Measurements from ENCODE around the gene MORF4L2. TPM values are rescaled to one million over a fixed set of nuclear protein-coding genes. Genes with fewer than 3 reads are reported as not detected.

The MORF4L2 gene
- total RNA-seq, 2 experiments from 2014 or later, result 201 to 212 TPM

DNA sequence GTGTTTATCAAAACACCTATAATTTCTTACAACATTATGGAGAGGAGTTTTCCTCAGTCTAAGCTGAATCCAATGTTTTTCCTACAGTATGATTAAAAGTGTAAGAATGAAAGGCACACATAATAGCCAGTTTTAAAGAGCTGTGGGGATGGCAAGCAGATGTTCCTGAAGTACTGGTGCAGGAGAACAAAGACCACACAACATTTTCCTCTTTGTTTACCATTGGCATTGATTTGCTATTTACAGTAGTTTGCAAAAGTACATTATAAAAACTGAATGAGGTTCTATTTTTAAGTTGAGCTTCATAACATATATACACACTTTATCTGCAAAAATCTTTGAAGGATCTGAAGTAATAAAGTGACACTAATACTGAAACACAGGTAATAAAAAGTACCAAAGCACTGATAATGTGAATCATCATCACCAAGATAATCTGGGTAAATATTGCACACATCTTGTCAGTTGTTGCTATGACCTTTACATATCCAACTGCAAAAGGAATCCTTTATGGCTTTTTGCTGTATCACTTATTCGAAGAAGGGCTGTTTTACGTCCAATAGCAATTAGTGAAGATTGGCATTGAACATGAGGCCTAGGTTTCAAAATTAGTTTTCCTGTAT lies 35.2 kb downstream of the MORF4L2 start:
- CTCF ChIA-PET, result no interaction called here
- H3K36me3 ChIP-seq (ENCODE audit: insufficient read depth, low read length), result no peaks in the 10 kb centered on the region
- H3K4me1 ChIP-seq (ENCODE audit: insufficient read depth, low read length), result no peaks in the 10 kb centered on the region
- no peaks in the 10 kb centered on the region for H3K27me3 ChIP-seq (ENCODE audit: control insufficient read depth in 1 of 2, insufficient read depth in 2 of 2, low read length in 2 of 2)
- no peak for TF ChIP-seq CTCF (IDR thresholded peaks at IDR 0.05)
- Mint-ChIP-seq H3K36me3 (ENCODE audit: low read depth) (no peaks in the 10 kb centered on the region), H3K4me3 (no peak overlapping the region), H3K27ac (no peak overlapping the region), H3K9me3 (no peaks in the 10 kb centered on the region), H3K4me1 (ENCODE audit: low read depth) (peaks cover 3% of the 10 kb centered on the region), H3K27me3 (no peaks in the 10 kb centered on the region)
- intact Hi-C loops (cut with DNase I, micrococcal nuclease), result no loop called here
- no peak for DNase-seq
- POLR2A ChIA-PET, result no interaction called here
- H3K27ac ChIP-seq (ENCODE audit: low read depth in 1 of 2, low read length in 2 of 2), result no peak overlapping the region
- no peaks in the 10 kb centered on the region for H3K9me3 ChIP-seq (ENCODE audit: control insufficient read depth in 1 of 2, insufficient read depth in 1 of 2, low read length in 2 of 2)
- H3K4me3 ChIP-seq (ENCODE audit: low read length), result no peak overlapping the region
- ATAC-seq (ENCODE audit: poor library complexity), result no peak

GRCh38 chrX:103647630-103648029 lies 38.9 kb downstream of the MORF4L2 start:
- POLR2A ChIA-PET, result no interaction called here
- intact Hi-C loops (cut with DNase I, micrococcal nuclease), result no loop called here
- DNase-seq (no peak), ATAC-seq (ENCODE audit: poor library complexity) (no peak)
- Mint-ChIP-seq H3K27ac (no peak overlapping the region), H3K4me3 (no peak overlapping the region), H3K9me3 (no peaks in the 10 kb centered on the region), H3K27me3 (no peaks in the 10 kb centered on the region), H3K36me3 (ENCODE audit: low read depth) (no peaks in the 10 kb centered on the region), H3K4me1 (ENCODE audit: low read depth) (no peaks in the 10 kb centered on the region)
- Histone ChIP-seq H3K4me1 (ENCODE audit: insufficient read depth, low read length) (no peaks in the 10 kb centered on the region), H3K27ac (ENCODE audit: low read depth in 1 of 2, low read length in 2 of 2) (no peak overlapping the region), H3K27me3 (ENCODE audit: control insufficient read depth in 1 of 2, insufficient read depth in 2 of 2, low read length in 2 of 2) (peaks cover 0 to 6% of the 10 kb centered on the region in 2 experiments), H3K4me3 (ENCODE audit: low read length) (no peak overlapping the region), H3K36me3 (ENCODE audit: insufficient read depth, low read length) (no peaks in the 10 kb centered on the region), H3K9me3 (ENCODE audit: control insufficient read depth in 1 of 2, insufficient read depth in 1 of 2, low read length in 2 of 2) (no peaks in the 10 kb centered on the region)
- CTCF ChIA-PET, result no interaction called here
- TF ChIP-seq CTCF (IDR thresholded peaks at IDR 0.05), result no peak

DNA sequence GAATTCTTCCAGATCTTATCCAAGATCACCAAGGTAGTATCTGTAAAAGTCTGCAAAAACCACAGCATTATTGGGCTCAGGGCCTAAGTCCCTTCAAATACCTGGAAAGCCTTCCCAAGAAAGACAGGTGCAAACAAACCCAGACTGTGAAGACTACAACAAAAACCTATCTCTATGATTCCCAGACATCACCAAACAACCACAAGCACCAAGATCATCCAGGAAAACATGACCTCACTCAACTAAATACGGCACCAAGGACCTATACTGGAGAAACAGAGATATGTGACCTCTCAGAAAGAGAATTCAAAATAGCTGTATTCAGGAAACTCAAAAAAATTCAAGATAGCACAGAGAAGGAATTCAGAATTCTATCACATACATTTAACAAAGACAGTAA lies 42.4 kb downstream of the MORF4L2 start:
- no peaks in the 10 kb centered on the region for H3K36me3 ChIP-seq (ENCODE audit: insufficient read depth, low read length)
- no peak for TF ChIP-seq CTCF (IDR thresholded peaks at IDR 0.05)
- CTCF ChIA-PET, result interaction anchor here (0.6 kb wide), 1 partner anchor 24 kb away, joined by 7 read pairs; no protein-coding TSS in a partner anchor

More for the DNA sequence above, 42.4 kb downstream of the MORF4L2 start:
- POLR2A ChIA-PET, result no interaction called here
- Mint-ChIP-seq H3K27ac (no peak overlapping the region), H3K27me3 (peaks cover 4% of the 10 kb centered on the region), H3K4me1 (ENCODE audit: low read depth) (no peaks in the 10 kb centered on the region), H3K36me3 (ENCODE audit: low read depth) (no peaks in the 10 kb centered on the region), H3K4me3 (no peak overlapping the region), H3K9me3 (no peaks in the 10 kb centered on the region)
- no peak for ATAC-seq (ENCODE audit: poor library complexity)
- Histone ChIP-seq H3K27ac (ENCODE audit: low read depth in 1 of 2, low read length in 2 of 2) (no peak overlapping the region), H3K4me1 (ENCODE audit: insufficient read depth, low read length) (no peaks in the 10 kb centered on the region), H3K9me3 (ENCODE audit: control insufficient read depth in 1 of 2, insufficient read depth in 1 of 2, low read length in 2 of 2) (no peaks in the 10 kb centered on the region), H3K27me3 (ENCODE audit: control insufficient read depth in 1 of 2, insufficient read depth in 2 of 2, low read length in 2 of 2) (peaks cover 0 to 6% of the 10 kb centered on the region in 2 experiments), H3K4me3 (ENCODE audit: low read length) (no peak overlapping the region)
- intact Hi-C loops (cut with DNase I, micrococcal nuclease), result no loop called here
- DNase-seq, result no peak

Data from CD4-positive, alpha-beta T cell (primary cell).